NCI-H446 (cell line): Measurements from ENCODE around the gene SDK1.

ENCODE experiments used
- DNase-seq, 2 experiments: peaks; one replicate each; lab custom pipeline; 2025; lab: John Stamatoyannopoulos, UW

Gene SDK1

DNA sequence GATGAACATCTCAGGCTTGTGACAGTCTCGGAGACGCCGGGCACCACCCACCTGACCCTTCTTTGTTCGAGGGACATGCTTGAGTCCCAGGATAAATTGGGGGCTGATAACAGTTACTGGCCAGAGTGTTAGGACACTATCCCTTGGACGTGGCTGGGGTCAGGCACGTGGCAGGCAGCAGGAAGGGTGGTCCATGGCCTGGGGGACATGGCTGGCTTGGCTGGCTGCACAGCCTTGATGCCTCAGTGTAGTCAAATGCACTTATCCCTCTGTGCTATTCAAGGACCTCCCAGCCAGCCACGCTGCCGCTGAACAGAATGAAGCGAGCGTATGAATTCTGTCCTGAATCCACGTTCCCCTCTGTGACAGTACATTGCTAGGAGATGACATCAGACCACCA, 719.0 kb downstream of the SDK1 start:
- DNase-seq = no peak

GRCh38 chr7:4021413-4021812, 720.4 kb downstream of the SDK1 start:
- DNase-seq = no peak

DNA sequence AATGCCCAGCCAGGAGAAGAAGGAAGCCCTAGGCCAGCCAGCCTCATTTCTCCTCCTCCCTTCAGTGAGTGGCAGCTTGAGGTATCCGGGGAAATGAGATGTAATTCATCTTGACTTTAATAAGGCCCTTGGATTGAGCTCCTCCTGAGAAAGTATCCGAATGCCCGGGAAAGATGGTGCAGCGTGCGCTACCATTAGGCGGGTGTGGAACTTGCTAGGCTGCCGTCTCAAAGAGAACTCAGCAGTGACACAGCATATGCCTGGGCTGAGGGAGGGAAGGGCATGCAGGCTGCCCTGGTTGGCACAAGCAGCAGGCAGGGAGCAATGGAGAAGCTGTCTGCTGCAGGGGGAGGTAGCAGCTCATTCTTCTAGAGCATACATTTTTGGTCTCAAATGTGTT, 721.2 kb downstream of the SDK1 start:
- no peak for DNase-seq

GRCh38 chr7:4023502-4023901, 722.5 kb downstream of the SDK1 start:
- DNase-seq = no peak

- no peak for DNase-seq
Measured at GRCh38 chr7:4024133-4024532, 723.1 kb downstream of the SDK1 start.

DNA sequence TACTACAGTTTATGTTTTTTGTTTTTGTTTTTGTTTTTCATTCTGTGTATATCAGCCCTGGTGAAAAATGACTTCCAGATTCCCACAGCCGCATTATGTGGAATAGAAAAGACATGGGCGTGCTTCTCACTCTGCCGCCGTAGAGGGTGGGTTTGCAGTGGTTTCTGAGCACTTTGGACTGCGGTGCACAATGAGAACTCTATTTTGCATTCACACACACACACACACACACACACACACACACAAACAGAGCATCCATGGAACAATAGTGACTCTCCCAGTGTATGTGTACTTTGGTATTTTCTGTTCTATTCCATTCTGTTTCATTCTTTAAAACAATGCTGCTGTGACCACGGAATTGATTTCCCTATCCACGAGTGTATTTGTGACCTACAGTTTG, 723.8 kb downstream of the SDK1 start:
- DNase-seq = no peak

DNA sequence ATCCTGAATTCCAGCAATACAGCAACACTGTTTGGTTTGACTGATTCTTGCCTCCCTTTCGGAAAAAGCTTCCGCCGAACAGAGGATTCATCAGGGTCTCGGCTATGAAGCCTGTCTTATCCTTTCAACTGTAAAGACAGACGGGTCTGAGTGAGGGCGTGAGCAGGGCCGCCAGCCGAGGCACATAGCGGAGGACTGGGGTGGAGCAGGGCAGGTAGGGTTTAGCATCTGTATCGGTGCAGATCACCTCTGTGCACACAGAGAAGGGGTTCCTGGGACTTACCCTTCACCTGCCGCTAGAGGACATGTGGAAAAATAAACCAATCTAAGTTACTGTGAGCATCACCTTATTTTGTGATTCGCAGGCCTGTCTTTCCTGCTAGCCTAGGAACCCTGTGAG, 724.2 kb downstream of the SDK1 start:
- DNase-seq = no peak

DNA sequence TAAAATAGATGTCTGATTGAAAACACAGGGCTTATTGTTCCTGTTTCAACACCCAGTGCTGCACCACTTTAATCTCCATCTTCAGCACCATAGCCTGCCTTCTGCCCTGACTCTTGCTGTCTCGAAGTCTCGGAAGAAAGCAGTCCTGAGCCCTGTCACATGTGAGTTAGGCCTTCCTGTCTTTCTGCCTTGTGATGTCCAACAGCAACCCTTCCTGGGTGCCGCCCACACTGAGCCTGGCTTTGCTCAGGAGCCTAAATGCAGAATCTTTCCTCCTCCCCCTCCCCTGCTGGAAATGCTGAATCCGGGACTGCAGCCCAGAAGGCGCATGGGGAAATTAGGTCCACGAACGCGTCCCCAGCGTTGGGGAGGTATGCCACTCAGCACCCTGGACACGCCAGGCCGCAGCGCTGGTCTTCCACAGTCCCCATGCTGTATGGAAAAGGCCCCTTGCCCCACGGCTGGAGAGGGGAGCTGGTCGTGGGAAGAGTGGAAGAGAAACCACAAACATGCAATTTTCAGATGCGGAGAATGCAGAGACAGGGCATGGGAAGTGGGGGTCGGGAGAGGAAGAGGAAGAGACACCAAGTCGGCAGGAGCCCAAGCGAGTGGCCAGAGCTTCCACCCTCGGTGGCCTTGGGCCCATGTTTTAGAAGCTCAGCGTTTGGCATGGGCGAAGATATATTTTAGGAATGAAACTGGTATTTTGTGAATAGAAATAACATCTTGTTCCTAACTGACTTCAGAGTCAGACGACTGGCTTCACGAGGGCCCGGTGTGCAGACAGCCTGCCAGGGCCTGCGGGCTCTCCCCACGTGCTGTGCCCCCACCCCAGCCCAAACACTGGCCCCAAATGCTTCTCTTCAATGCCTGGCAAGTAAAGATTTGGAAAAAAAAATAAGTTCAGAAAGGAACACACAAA, 724.9 kb downstream of the SDK1 start:
- no peak for DNase-seq

GRCh38 chr7:4026941-4027486, 726.0 kb downstream of the SDK1 start:
- DNase-seq = no peak

DNA sequence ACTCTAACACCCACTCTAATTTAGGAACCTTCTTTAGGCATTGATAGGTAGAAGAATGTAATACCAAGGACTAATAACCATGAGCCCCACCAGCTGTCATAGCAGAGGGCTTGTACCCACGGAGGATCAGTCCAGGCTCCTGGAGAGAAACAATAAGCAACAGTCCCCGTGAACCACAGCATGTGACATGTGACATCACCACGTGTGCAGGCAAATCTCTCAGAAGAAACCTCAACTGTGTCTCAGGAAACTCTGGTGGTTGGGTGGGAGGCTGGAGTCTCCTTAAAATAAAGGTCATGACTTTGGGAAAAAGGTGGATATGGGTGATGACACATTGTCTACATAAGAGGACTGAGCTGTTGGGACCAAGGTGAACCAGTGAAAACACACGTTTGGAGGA, 727.2 kb downstream of the SDK1 start:
- no peak for DNase-seq

DNA sequence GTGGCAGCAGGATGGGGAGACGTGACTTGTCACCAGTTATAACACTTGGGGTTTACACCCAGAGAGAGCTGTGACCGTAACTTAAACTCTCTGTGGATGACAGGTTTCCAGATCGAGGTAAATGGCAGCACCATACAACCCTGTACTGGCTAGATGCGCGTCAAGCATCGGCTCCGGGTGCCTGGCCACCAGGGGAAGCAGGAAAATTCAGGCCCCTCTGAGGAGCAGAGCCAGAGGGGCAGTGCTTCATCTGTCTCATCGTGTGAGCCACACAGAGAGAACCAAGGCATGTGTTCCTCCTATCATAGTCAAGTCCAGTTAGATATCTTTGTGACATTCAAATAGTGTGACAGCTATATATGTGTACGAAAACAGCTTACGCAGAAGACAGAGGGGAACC, 728.9 kb downstream of the SDK1 start:
- no peak for DNase-seq

- no peak for DNase-seq
Measured at GRCh38 chr7:4030346-4030950, 729.4 kb downstream of the SDK1 start.

GRCh38 chr7:4033996-4034395, 732.9 kb downstream of the SDK1 start:
- DNase-seq = no peak

DNA sequence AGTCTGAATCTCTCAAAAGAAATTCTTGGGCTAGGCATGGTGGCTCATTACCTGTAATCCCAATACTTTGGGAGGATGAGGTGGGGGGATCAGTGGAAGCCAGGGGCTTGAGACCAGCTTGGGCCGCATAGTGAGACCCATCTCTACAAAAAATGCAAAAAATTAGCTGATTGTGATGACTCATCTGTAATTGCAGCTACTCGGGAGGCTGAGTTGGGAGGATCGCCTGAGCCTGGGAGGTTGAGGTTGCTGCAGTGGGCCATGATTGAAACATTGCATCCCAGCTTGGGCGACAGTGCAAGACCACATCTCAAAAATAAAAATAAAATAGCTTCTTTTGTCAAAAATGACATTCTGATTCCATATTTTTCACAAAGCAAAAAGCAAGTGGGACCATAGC, 736.3 kb downstream of the SDK1 start:
- no peak for DNase-seq

- DNase-seq = no peak
Measured at GRCh38 chr7:4037877-4038276, 736.8 kb downstream of the SDK1 start.

DNA sequence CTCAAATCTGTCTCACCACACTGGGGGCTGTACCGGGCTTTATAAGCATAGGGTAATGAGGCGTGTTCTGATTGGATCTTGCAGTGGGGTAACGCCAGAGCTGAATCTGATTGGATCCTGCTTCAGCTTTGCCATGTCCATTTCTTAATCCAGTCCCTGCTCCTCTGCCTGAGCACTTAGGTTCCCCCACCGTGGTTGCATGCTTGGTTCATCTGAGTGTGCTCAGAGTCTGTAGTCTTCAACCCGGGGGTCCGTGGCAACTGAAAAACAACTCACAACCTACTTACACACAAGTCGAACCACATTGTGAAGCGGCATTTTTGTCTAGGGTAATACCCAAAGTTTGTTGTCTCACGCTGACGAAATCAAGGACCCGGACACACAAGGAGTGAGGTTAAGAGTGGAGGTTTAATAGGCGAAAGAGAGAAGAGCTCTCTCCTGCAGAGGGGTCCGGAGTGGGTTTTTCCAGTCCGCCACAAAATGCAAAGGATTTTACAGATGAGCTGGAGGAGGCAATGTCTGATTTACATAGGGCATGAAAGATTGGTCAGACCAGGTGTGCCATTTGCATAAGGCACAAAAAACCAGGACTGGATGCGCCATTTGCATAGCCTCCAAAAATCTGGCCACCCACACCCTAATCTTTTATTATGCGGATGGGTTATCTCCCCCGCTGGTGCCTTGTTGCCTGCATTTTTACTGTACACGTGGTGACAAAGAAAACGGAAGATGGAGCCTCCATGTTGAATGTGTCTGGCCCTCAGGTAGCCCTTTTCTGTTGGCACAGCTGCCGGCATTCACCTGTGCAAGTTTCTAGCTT, 739.3 kb downstream of the SDK1 start:
- DNase-seq = no peak

DNA sequence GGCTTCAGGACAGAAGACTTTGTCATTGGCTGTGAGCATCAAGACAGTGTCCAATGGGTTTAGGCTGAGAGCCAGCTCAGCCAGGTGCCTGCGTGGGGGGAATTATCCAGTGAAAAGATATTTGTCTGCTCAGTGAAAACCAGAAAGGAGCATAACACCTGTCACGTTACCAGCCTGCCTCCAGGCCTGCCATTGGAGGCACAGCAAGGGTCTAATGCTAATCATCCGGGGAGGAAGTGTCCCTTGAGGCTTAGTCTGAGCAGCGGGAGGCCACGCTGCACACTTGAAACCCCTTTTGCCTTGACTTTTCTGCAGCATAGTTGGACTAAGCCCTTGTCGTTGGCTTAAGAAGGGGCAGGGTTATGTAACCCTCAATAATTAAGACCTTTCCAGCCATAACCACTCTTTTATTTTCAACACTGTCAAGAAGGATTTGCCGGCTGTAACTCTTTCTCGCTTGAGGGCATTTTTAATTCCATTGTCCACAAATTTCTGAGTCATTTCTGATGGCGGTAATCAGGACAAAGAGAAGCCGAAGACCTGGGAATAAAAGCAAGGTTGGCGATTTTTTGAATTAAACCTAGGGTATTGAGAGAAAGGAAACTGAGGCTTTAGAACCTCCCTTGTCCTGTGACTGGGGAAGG, 741.5 kb downstream of the SDK1 start:
- DNase-seq = no peak

GRCh38 chr7:4043988-4044387, 742.9 kb downstream of the SDK1 start:
- no peak for DNase-seq

GRCh38 chr7:4045450-4045849, 744.4 kb downstream of the SDK1 start:
- DNase-seq = no peak

DNA sequence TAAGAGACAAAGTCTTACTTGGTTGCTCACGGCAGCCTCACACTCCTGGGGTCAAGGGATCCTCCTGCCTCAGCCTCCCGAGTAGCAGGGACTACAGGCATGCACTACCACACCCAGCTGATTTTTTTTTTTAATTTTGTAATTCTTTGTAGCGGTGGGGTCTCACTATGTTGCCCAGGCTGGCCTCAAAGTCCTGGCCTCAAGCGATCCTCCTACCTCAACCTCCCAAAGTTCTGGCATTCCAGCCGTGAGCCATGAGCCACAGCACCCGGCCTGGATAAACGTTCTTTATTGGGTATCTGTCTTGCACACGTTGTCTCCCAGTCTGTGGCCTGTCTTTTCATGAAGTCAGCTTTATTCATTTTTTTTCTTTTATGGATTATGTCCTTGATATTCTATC, 744.9 kb downstream of the SDK1 start:
- DNase-seq = no peak

DNA sequence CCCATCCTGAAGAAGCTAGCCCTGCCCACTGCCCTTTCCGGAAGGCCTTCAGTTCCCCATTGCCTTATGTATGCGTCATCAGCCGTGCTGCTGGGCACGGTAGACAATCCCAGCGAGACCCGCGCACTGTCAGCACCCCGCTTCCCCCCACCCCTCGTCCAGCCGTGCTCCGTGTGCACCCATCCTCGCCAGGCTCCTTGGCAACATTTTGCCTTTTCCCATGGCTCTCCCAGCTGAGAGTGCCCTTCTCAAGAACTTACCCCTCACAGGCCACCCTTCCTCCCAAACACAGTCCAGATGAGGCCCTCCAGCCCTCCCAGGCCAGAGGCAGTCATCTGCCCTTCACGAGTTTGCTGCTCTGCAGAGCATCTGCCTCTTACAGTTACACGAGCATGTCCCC, 747.3 kb downstream of the SDK1 start:
- DNase-seq = no peak

GRCh38 chr7:4049202-4049601, 748.1 kb downstream of the SDK1 start:
- no peak for DNase-seq
